Mesenchymal stem cell (in vitro differentiated cells and primary cell): ENCODE results near the gene ADAMTSL1.
"Not testable (repeated sequence)": the region's sequence is repeated elsewhere in the genome, so short reads cannot be mapped to it uniquely, and the experiment has no call there.

Experiments
- DNase-seq: peaks from one replicate; pipeline ENCODE4 v3.0.0-alpha.2; 2013
- H2AFZ ChIP-seq: one replicate; pipeline ENCODE4 v1.6.1; 2013; ENCODE audit warnings: low read depth, mild to moderate bottlenecking, control low read depth, inconsistent platforms, low read length, moderate library complexity
- H2AK5ac ChIP-seq: 2 replicates; pipeline ENCODE4 v1.6.1; 2013; ENCODE audit warnings: low read length, moderate library complexity, mild to moderate bottlenecking, inconsistent platforms; ENCODE audit not compliant: severe bottlenecking
- H2BK120ac ChIP-seq: one replicate; pipeline ENCODE4 v1.6.1; 2013; ENCODE audit warnings: low read depth, mild to moderate bottlenecking, inconsistent platforms, low read length, moderate library complexity
- H2BK12ac ChIP-seq, 2 experiments: one replicate each; pipeline ENCODE4 v1.6.1; 2013; ENCODE audit warnings: inconsistent platforms in 2 of 2, low read length in 2 of 2, mild to moderate bottlenecking in 2 of 2, moderate library complexity in 2 of 2, control low read depth in 1 of 2
- H2BK15ac ChIP-seq: one replicate; pipeline ENCODE4 v1.6.1; 2013; ENCODE audit warnings: mild to moderate bottlenecking, low read depth, inconsistent platforms; ENCODE audit not compliant: poor library complexity, severe bottlenecking
- H2BK5ac ChIP-seq: 2 replicates; pipeline ENCODE4 v1.6.1; 2013; ENCODE audit warnings: low read depth, mild to moderate bottlenecking, low read length, control low read depth, inconsistent platforms; ENCODE audit not compliant: poor library complexity, severe bottlenecking
- H3K14ac ChIP-seq, 2 experiments: one replicate each; pipeline ENCODE4 v1.6.1; 2013; ENCODE audit warnings: inconsistent platforms in 2 of 2, low read length in 2 of 2, control low read depth in 1 of 2, mild to moderate bottlenecking in 1 of 2, moderate library complexity in 1 of 2
- H3K18ac ChIP-seq, 2 experiments: one replicate each; pipeline ENCODE4 v1.6.1; 2013; ENCODE audit warnings: inconsistent platforms in 2 of 2, low read length in 2 of 2, control low read depth in 1 of 2, low read depth in 1 of 2, mild to moderate bottlenecking in 1 of 2
- H3K23ac ChIP-seq, 2 experiments: one replicate each; pipeline ENCODE4 v1.6.1; 2013; ENCODE audit warnings: inconsistent platforms in 2 of 2, low read length in 2 of 2, mild to moderate bottlenecking in 2 of 2, moderate library complexity in 2 of 2, control low read depth in 1 of 2
- H3K27ac ChIP-seq: 2 replicates; pipeline ENCODE4 v1.5.1; 2013; ENCODE audit warnings: mild to moderate bottlenecking, moderate library complexity, low read length, control low read depth, inconsistent platforms; ENCODE audit not compliant: poor library complexity, severe bottlenecking
- H3K27me3 ChIP-seq, 2 experiments: 2 replicates each; pipeline versions ENCODE4 v1.6.1 to v1.7.0; 2013; ENCODE audit warnings: low read length in 2 of 2, mild to moderate bottlenecking in 2 of 2, moderate library complexity in 2 of 2, control low read depth in 1 of 2, inconsistent platforms in 1 of 2; ENCODE audit not compliant: control insufficient read depth in 1 of 2, insufficient read depth in 1 of 2
- H3K36me3 ChIP-seq, 2 experiments: 2 replicates each; pipeline versions ENCODE4 v1.6.1 to v1.7.0; 2013; ENCODE audit warnings: low read length in 2 of 2, control low read depth in 1 of 2, inconsistent platforms in 1 of 2, low read depth in 1 of 2, mild to moderate bottlenecking in 1 of 2; ENCODE audit not compliant: insufficient read depth in 2 of 2, control insufficient read depth in 1 of 2
- H3K4ac ChIP-seq, 2 experiments: one replicate each; pipeline ENCODE4 v1.6.1; 2013; ENCODE audit warnings: inconsistent platforms in 2 of 2, low read length in 2 of 2, mild to moderate bottlenecking in 2 of 2, moderate library complexity in 2 of 2, control low read depth in 1 of 2, low read depth in 1 of 2
- H3K4me1 ChIP-seq: 2 replicates; pipeline ENCODE4 v1.6.1; 2013; ENCODE audit warnings: low read depth, low read length, control low read depth; ENCODE audit not compliant: control insufficient read depth, insufficient read depth
- H3K4me2 ChIP-seq: 2 replicates; pipeline ENCODE4 v1.6.1; 2013; ENCODE audit warnings: low read length, mild to moderate bottlenecking, inconsistent platforms; ENCODE audit not compliant: poor library complexity, severe bottlenecking
- H3K4me3 ChIP-seq, 2 experiments: 2 replicates each; pipeline versions ENCODE4 v1.5.1 to v1.7.0; 2013; ENCODE audit warnings: low read length in 2 of 2, mild to moderate bottlenecking in 2 of 2, control low read depth in 1 of 2, low read depth in 1 of 2; ENCODE audit not compliant: insufficient read depth in 1 of 2
- H3K79me1 ChIP-seq: replicated peaks from 2 replicates; pipeline ENCODE4 v1.6.1; 2013; ENCODE audit warnings: mild to moderate bottlenecking, control low read depth, low read length, inconsistent platforms; ENCODE audit not compliant: poor library complexity, severe bottlenecking
- H3K9ac ChIP-seq: 2 replicates; pipeline ENCODE4 v1.7.0; 2013; ENCODE audit warnings: mild to moderate bottlenecking, low read length, moderate library complexity
- H3K9me3 ChIP-seq: 2 replicates; pipeline ENCODE4 v1.7.0; 2013; ENCODE audit warnings: mild to moderate bottlenecking, low read length; ENCODE audit not compliant: control insufficient read depth
- H4K8ac ChIP-seq: one replicate; pipeline ENCODE4 v1.6.1; 2013; ENCODE audit warnings: inconsistent platforms, mild to moderate bottlenecking, low read length, moderate library complexity
- H4K91ac ChIP-seq: one replicate; pipeline ENCODE4 v1.6.1; 2013; ENCODE audit warnings: mild to moderate bottlenecking, low read length, inconsistent platforms
- WGBS: methylation state at CpG from one replicate; pipeline ENCODE4 v1.1.7; 2013; ENCODE audit warnings: mixed read lengths; 5-methylcytosine and 5-hydroxymethylcytosine counted together

Gene ADAMTSL1

GRCh38 chr9:18930611-18931010 is 456.7 kb downstream of the ADAMTSL1 start:
- 92% methylated on average over 11 of the region's 13 CpGs for WGBS
- not testable (repeated sequence) for H3K14ac ChIP-seq, H3K9ac ChIP-seq, H2BK120ac ChIP-seq, H3K4ac ChIP-seq, H3K23ac ChIP-seq, H2AFZ ChIP-seq, H3K9me3 ChIP-seq, DNase-seq, H2BK15ac ChIP-seq, H3K36me3 ChIP-seq, H3K27me3 ChIP-seq, H2BK12ac ChIP-seq, H3K4me2 ChIP-seq, H4K8ac ChIP-seq, H3K27ac ChIP-seq, H3K18ac ChIP-seq, H3K4me3 ChIP-seq, H3K4me1 ChIP-seq, H2BK5ac ChIP-seq, H4K91ac ChIP-seq, H2AK5ac ChIP-seq, H3K79me1 ChIP-seq

- Histone ChIP-seq H3K4me1 (peaks cover 1% of the 10 kb centered on the region), H3K27me3 (no peaks in the 10 kb centered on the region), H2BK120ac (no peak overlapping the region), H3K23ac (no peak overlapping the region), H3K27ac (no peak overlapping the region), H3K18ac (no peak overlapping the region), H3K14ac (no peak overlapping the region), H3K4me2 (no peak overlapping the region), H4K8ac (no peak overlapping the region), H2AK5ac (no peak overlapping the region), H2BK15ac (no peak overlapping the region), H2AFZ (no peak overlapping the region), H2BK5ac (no peak overlapping the region), H3K36me3 (no peaks in the 10 kb centered on the region), H3K9ac (no peak overlapping the region), H4K91ac (no peak overlapping the region), H2BK12ac (no peak overlapping the region), H3K9me3 (no peaks in the 10 kb centered on the region), H3K4me3 (no peak overlapping the region), H3K79me1 (no peaks in the 10 kb centered on the region), H3K4ac (no peak overlapping the region)
- DNase-seq, result no peak
- 53% methylated on average over 1 of the region's 2 CpGs for WGBS
These were observed 461.6 kb downstream of the ADAMTSL1 start for GRCh38 chr9:18935541-18935940.

- H2BK120ac ChIP-seq, result no peak overlapping the region
- no peak overlapping the region for H3K4ac ChIP-seq
- H3K27me3 ChIP-seq, result peaks cover 0 to under 1% of the 10 kb centered on the region in 2 experiments
- no peak overlapping the region for H4K8ac ChIP-seq
- H2BK12ac ChIP-seq, result no peak overlapping the region
- DNase-seq, result no peak
- H3K18ac ChIP-seq, result no peak overlapping the region
- peaks cover 1% of the 10 kb centered on the region for H3K4me1 ChIP-seq
- no peak overlapping the region for H2BK15ac ChIP-seq
- no peak overlapping the region for H3K27ac ChIP-seq
- H3K4me2 ChIP-seq, result no peak overlapping the region
- no peak overlapping the region for H2AK5ac ChIP-seq
- H3K14ac ChIP-seq, result peak overlapping the region in 1 of 2 experiments; percentile 36
- no peaks in the 10 kb centered on the region for H3K79me1 ChIP-seq
- H2BK5ac ChIP-seq, result no peak overlapping the region
- no peaks in the 10 kb centered on the region for H3K9me3 ChIP-seq
- no peak overlapping the region for H4K91ac ChIP-seq
- no peak overlapping the region for H3K23ac ChIP-seq
- no peak overlapping the region for H3K9ac ChIP-seq
- no peaks in the 10 kb centered on the region for H3K36me3 ChIP-seq
- H3K4me3 ChIP-seq, result no peak overlapping the region
- WGBS, result 58% methylated on average over 4 of the region's 7 CpGs
- H2AFZ ChIP-seq, result no peak overlapping the region
These were observed 462.3 kb downstream of the ADAMTSL1 start for GRCh38 chr9:18936094-18936871.

GRCh38 chr9:18939943-18940342 is 466.0 kb downstream of the ADAMTSL1 start:
- no peak overlapping the region for H4K91ac ChIP-seq
- H3K4ac ChIP-seq, result no peak overlapping the region
- H2BK15ac ChIP-seq, result no peak overlapping the region
- no peak overlapping the region for H2BK5ac ChIP-seq
- H3K27ac ChIP-seq, result no peak overlapping the region
- no peak overlapping the region for H3K14ac ChIP-seq
- H2BK12ac ChIP-seq, result no peak overlapping the region
- no peak overlapping the region for H3K4me2 ChIP-seq
- no peaks in the 10 kb centered on the region for H3K79me1 ChIP-seq
- 86% methylated on average over 5 of the region's 5 CpGs for WGBS
- H2AFZ ChIP-seq, result no peak overlapping the region
- no peak for DNase-seq
- peaks cover 1% of the 10 kb centered on the region for H3K4me1 ChIP-seq
- H3K36me3 ChIP-seq, result no peaks in the 10 kb centered on the region
- no peak overlapping the region for H2BK120ac ChIP-seq
- H3K23ac ChIP-seq, result no peak overlapping the region
- H3K4me3 ChIP-seq, result no peak overlapping the region
- no peak overlapping the region for H2AK5ac ChIP-seq
- no peaks in the 10 kb centered on the region for H3K9me3 ChIP-seq
- no peak overlapping the region for H3K9ac ChIP-seq
- H3K27me3 ChIP-seq, result peaks cover 0 to 19% of the 10 kb centered on the region in 2 experiments
- no peak overlapping the region for H3K18ac ChIP-seq
- H4K8ac ChIP-seq, result no peak overlapping the region
